ENCODE measurements around the gene P2RY12. TPM values are rescaled to one million over a fixed set of nuclear protein-coding genes. Genes with fewer than 3 reads are reported as not detected.

Gene P2RY12
- total RNA-seq, 4 donors from 2014 or later = 5.2 to 8.3 (median 7.0) TPM

DNA sequence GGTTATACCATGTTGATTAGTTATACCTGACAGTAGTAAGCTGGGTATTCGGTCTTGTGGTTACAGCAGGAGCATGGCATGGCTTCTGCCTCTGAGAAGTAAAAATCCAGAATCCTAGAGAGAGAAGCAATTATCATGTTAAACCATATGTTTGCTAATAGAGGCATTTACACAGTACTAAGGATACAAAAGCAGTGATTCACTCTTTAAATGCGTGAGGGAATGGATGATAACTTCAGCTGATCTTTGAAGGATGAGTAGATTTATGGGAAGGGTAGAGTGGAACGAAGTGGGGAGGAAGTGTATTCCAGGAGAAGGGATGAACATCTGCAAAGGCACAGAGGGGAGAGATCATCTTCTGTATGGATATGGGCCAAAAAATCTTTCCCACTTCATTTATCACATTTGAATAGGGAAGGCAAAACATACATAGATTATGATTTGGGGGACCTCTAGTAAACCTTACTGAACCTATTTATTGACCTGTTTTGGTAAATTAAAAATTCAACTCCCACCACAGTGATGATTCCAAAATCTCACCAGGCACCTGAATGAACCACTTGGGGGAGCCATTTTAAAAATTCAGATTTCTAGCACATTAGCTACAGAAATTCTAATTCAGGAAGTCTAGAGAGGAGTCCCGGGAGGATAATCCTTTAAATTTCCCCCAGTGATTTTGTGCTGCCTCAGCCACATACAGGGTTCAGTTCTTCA, 41.2 kb upstream of the P2RY12 start:
- TF ChIP-seq, protein P1, sequence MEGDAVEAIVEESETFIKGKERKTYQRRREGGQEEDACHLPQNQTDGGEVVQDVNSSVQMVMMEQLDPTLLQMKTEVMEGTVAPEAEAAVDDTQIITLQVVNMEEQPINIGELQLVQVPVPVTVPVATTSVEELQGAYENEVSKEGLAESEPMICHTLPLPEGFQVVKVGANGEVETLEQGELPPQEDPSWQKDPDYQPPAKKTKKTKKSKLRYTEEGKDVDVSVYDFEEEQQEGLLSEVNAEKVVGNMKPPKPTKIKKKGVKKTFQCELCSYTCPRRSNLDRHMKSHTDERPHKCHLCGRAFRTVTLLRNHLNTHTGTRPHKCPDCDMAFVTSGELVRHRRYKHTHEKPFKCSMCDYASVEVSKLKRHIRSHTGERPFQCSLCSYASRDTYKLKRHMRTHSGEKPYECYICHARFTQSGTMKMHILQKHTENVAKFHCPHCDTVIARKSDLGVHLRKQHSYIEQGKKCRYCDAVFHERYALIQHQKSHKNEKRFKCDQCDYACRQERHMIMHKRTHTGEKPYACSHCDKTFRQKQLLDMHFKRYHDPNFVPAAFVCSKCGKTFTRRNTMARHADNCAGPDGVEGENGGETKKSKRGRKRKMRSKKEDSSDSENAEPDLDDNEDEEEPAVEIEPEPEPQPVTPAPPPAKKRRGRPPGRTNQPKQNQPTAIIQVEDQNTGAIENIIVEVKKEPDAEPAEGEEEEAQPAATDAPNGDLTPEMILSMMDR (IDR thresholded peaks at IDR 0.05) = no peak

DNA sequence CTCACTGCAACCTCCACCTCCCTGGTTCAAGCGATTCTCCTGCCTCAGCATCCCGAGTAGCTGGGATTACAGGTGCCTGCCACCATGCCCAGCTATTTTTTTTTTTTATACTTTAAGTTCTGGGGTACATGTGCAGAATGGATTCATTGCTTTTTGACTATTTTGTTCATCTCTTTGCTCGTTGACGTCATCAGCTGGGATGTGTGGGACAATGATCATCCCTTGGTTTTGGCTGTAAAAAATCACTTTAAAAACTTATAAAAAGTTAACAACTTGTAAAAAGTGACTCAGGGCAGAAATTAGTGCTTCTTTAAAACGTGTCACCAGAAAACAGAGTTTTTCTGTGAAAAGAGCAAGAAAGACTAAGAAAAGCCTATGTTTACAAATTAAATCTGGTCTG, 38.5 kb upstream of the P2RY12 start:
- DNase-seq (ENCODE audit: low spot score) (no peak), ATAC-seq (ENCODE audit: low FRiP score) (no peak)
- TF ChIP-seq, protein P1 (IDR thresholded peaks at IDR 0.05) = no peak

More for the DNA sequence above, 41.2 kb upstream of the P2RY12 start:
- DNase-seq (ENCODE audit: low spot score) (no peak), ATAC-seq (ENCODE audit: low FRiP score) (no peak)

DNA sequence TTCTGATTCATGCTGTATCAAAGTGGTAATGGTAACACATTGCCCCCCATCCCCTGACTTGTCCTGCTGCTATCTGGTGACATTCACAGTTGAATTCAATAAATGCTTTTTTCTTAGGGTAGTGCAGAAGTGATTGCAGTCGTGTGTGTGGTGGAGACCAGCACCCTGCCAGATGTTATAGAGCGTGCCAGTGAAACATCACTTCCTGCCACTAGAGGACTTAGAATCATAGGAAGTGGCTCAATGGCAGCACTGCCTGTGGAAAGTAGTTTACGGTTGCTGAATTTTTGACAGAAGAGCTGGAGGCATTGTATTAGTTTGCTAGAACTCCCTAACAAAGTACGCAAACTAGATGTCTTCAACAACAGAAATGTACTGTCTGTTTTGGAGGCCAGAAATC, 37.4 kb upstream of the P2RY12 start:
- no peak for DNase-seq (ENCODE audit: low spot score)
- no peak for ATAC-seq (ENCODE audit: low FRiP score)

DNA sequence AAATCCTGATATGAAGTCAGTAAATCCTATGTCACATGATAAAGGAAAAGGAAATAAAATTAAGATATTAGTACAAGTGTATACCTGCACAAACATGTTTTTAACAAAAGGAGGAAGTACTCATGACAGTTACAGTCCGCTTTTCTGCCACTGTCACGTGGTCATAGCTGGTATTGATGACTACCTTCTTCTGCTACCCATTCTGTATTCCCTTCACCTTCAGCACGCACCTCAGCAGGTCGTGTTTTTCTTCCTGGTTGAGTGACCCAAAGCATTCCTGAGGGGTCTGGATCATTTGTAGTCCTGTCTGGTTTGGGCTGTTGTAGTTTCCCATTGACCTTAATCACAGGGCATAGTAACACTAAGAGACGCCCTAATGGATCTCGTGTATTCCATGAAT, 35.3 kb upstream of the P2RY12 start:
- DNase-seq (ENCODE audit: low spot score) = no peak
- TF ChIP-seq, protein P1 (IDR thresholded peaks at IDR 0.05) = no peak
- ATAC-seq (ENCODE audit: low FRiP score) = no peak

More for the DNA sequence above, 37.4 kb upstream of the P2RY12 start:
- TF ChIP-seq, protein P1 (IDR thresholded peaks at IDR 0.05) = no peak

DNA sequence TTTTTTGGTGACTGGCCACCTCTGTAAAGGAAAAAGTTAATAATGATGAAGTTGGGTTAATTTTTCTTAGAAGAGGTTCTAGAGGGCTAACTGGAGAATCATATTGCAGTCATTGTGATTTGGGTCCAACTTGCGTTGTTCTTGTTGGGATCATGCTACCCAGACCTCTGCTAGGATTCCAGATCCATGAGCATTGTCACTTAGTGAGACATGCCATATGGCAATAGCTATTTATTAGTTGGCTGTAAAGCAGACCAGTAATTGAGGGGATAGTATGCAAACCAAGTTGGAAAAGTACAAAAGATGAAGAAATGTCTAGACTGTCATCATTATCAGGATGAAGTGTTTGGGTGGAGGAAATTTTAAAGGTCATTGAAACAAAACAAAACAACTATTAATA, 30.7 kb upstream of the P2RY12 start:
- DNase-seq (ENCODE audit: low spot score) (no peak), ATAC-seq (ENCODE audit: low FRiP score) (no peak)
- TF ChIP-seq, protein P1 (IDR thresholded peaks at IDR 0.05) = no peak

DNA sequence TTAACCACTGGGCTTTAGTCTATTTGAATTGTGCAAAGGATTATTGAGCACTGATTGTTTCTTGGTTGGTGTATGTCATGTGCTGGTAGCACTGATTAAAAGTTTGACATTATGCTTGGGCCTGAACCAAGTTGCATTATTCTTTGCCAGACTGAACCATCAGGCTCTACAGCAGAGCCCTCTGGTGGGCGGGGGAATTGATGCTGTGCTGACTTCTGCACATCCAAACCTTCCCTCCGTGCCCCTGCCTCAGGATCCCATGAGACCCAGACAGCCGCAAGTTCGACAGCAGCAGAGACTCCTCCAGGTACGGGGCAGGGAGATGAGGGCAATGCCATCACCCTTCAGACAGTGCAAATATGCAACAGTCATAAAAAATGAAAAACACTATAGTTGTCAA, 28.4 kb upstream of the P2RY12 start:
- DNase-seq (ENCODE audit: low spot score) (no peak), ATAC-seq (ENCODE audit: low FRiP score) (no peak)
- TF ChIP-seq, protein P1 (IDR thresholded peaks at IDR 0.05) = no peak

DNA sequence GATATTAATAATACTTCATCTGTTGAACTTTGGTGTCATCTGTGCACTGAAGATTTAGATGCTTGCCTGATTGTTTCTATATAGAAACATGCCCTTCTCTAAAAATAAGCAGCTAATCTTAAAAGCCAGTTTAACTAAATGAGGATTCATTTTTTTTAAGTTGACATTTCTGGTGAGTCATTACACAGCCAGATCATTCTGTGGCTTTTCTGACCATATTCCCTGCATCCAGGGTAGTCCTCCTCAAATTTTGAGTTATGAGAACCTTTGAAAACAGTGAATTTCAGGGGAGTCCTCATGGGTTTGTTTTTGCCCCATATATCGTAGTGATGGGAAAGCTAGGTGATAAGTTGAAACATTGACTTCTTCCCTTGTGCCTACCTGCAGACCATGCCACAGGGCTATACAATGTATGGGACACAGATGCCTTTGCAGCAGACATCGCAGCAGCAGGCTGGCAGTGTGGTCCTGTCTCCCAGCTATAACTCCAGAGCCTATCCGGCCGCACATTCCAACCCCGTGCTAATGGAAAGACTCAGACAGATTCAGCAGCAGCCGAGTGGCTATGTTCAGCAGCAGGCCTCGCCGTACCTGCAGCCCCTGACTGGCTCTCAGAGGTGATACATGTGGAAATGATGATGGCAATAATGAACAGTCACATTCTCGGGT, 26.5 kb upstream of the P2RY12 start:
- TF ChIP-seq, protein P1 (IDR thresholded peaks at IDR 0.05) = no peak
- ATAC-seq (ENCODE audit: low FRiP score) (no peak), DNase-seq (ENCODE audit: low spot score) (no peak)
